ENCODE data around the gene VPS25.

Gene VPS25

DNA sequence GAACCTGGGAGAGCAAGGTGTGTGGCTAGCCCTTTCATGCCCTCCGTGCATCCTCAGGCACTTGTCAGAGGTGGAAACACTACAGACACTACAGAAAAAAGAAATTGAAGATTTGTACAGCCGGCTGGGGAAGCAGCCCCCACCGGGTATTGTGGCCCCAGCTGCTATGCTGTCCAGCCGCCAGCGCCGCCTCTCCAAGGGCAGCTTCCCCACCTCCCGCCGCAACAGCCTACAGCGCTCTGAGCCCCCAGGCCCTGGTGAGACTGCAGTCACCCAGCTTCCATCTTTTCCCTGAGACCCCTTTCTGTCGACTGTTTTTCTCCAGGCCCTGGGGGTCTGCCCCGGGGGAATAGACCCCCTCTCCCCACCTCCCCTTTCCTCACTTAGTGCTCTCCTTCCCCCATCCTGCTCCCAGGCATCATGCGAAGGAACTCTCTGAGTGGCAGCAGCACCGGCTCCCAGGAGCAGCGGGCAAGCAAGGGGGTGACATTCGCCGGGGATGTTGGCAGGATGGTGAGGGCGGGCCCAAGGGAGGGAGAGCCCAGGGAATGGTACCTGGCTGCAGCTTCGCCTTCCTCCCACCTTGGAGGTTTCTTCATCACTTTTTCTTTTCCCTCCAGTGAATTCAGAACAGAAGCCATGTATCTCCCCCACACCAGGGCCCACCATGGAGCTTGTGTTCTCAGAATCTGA lies 23.0 kb downstream of the VPS25 start:
- no peak for DNase-seq

DNA sequence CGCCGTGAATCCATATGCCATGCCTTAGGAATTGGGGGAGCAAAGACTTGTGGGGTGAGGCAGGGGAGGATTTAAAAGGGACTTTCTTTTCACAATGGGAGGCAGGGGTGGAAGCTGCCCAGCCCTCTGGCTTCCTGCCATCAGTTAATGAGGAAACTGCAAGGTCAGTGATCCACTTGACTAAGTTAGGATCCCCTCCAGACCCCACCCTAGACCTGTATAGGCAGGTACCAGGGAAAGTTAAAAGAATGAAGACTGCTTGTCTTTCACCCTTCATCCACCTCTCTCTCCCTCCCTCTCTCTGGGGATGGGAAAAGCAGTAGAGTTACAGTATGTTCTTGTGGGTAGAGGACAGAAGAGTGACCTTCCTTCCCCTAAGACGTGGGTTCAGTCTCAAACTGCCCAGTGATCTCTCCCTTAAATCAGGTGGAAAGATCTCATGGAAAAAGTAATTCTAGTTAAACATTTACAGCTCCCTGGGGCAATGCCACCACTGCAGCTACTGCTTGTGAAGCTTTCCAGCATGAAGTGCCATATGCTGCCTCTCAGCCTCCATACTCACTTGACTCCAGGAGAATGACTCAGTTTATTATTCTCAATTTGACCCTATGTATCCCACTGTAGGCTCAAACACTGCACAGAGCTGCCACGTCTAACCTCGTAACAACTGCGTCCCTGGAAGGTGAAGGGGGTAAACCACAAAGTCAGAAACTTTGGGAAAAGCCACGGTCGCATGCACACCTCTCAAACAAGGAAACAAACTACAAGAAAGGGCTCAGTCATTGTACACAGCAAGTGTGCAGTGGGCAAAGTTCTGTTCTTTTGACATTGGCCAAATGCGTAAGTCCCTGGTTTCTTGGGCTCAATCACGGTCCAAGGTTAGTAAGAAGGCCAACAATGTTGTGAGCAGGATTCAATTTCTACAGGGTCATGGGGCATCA lies 24.1 kb downstream of the VPS25 start:
- no peak for DNase-seq

DNA sequence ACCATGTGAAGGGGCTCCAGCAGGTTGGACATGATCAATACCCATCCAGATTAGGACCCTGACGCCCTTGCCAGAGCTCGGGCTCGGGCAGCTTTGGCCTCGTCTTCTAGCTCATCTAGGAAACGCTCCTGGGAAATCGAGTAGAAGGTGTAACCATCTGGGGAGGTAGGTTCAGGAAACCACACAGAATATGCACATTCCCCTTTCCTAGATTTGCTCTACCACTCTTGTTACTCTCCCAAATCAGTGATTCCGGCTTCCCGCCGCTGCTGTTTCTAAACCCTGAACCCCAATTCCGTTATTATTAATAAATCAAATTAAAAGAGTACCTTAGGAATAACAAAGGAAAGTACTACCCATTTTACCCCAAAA lies 24.7 kb downstream of the VPS25 start:
- DNase-seq: no peak

DNA sequence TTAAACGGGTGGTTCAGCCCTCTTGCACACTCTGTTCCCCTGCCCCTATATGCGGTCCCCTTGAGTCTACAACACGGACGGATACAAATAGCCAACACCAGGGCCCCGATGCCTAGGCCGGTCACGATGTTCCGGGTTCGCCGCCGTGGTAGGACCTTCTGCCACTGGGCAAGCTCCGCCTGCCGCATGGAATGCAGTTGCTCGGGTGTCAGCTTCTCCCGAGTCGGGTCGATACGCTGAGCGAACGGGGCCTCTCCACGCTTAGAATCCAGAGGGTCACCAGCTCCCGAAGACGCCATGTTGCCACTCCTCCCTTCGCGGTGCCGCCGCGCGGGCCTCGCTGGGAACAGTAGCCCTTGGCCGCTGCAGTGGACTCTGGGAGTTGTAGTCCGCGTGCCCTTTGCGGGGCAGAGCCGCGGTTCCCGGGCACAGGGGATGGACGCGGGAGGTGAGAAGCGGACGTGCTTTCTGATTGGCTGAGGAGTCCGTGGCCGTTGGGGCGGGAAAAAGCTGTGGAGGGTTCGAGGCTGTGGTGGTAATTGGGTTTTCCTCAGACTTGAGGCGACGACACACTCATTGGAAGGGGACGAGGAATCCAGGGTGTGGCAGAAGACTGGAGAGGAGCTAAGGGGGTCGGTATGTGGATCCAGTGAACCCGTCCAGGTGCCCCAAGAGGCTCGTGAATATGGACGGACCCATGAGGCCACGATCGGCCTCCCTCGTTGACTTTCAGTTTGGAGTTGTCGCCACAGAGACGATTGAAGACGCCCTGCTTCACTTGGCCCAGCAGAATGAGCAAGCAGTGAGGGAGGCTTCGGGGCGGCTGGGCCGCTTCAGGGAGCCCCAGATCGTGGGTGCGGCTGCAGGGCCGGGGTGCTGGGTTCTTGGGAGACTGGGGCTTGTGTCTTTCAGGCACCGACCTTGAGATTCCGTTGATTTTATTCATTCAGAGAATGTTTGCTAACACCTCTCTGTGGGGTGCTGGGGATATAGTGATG lies 25.4 kb downstream of the VPS25 start, which contains the start of the genes CNTD1 and COA3:
Gene CNTD1, plus strand, starts transcription at position 479 of the 998 bp plus-strand sequence. Its CDS starts 207 bp downstream, at position 686.
Gene COA3, minus strand, starts transcription at position 322 of the 998 bp plus-strand sequence. Its CDS starts 23 bp downstream, at position 299.
- peak; percentile 93 for DNase-seq

DNA sequence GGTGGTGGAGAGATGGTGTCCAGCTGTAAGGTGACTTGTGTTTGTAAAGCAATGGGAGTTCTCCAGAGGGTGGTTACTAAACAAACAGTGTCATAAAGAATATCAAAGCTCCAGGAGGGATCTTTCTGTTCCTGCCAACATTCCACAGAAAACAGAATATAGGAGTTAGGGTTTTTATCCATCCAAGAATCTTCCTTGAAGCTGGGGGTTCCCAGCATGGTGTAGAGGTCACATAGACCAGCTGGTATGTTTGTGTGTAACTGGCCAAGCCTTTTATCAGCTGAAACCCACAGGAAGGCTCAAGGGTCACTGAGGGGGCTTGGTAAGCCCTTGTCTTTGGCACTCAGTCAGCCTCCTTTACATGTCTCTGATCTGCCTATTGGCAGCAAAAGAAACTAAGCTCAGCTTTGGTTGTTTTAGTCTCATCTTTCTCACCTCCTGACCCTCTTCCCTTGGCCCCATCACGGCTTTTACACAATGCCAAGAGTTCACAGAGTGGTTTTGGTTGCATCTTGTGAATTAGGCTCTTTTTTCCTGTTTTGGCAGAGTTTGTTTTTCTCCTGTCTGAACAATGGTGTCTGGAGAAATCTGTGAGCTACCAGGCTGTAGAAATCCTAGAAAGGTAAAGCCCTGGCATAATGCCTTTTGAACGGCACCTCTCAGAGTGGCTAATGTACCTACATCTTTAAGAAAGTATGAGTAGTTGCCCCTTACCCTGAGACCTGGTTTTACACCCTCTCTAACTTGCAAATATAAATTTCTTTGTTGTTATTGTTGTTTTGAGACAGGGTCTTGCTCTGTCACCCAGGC lies 30.0 kb downstream of the VPS25 start:
- no peak for DNase-seq

DNA sequence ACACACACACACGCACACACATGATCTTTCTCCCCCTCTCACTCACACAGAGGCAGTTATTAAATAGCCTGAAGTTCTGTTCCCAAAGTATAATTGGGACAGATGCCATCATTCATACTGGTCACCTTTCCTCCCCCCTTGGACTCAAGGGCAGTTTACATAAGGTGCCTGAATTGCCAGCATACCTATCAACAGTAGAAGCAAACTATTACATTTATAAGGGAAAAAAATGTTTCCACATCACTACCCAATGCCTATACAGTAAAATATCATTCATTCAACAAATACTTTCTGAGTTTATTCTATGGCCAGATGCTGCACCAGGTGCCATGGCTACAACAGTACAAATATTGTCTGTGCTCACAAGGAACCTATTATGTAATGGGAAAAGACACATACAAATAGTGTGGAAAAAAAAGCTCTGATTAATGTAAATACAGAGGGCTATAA lies 31.7 kb downstream of the VPS25 start:
- no peak for DNase-seq

DNA sequence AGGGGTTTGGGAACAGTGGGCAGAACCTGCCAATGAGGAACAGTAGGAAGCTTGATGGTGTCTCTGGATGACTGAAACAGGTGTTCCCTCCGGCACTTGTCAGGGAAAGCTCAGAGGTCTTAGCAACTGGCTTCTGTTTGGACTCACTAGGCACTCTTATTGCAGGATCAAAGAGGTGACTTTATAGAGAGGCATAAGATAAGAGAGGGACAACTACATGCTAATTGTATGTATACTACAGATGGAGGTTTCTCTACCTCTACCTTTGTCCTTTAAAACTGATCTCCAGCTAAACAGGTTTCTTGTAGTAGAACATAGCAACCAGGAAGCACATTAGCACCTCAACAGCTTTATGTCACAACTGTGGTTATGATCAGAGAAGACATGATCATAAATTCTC lies 33.0 kb downstream of the VPS25 start:
- DNase-seq: no peak

DNA sequence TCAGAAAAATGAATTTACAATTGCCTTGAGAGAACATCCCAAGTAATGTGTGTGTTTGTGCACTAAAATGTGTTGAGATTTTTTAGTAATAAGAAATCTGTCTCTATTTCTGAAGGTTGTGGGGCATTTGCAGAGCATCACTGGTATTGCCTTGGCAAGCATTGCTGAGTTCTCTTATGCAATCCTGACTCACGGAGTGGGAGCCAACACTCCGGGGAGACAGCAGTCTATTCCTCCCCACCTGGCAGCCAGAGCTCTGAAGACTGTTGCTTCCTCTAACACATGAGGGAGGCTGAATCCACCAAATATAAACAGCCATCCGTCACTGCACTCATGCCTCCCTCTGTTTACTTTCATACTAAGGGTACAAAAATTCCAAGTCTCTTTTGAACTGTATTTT lies 36.0 kb downstream of the VPS25 start:
- DNase-seq: no peak

DNA sequence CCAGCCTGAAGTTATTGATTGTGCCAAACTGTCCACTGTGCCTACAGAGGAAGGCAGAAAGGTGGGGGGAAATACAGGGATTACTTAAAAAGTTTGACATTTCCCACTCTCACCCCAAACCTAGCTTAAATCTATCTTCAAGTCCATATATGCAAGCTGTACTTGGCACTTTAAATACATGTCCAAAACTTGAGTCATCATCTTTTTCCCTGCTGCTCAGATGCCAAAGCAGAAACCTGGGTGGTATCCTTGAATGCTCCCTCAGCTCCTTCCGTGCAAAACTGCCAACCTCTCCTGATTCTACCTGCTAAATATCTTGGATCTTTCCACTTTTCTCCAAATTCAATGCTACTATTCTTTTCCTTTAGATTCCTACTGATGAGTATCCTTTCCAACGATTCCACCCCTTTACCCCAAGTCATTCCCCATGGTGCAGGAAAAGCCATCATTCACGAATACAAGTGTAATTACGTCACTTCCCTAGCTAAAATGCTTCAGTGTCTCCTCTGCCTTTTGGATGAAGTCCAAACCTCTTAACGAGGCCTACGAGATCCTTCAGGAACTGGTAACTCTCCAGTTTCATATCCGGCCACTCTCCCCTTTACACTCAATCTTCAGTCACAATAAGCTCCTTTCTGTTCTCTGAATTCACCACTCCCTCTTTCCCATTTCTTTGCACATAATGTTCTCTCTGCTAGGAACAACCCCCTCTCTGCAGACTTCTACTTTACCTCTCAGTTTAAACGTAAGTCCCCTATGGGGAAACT lies 41.6 kb downstream of the VPS25 start:
- no peak for DNase-seq

DNA sequence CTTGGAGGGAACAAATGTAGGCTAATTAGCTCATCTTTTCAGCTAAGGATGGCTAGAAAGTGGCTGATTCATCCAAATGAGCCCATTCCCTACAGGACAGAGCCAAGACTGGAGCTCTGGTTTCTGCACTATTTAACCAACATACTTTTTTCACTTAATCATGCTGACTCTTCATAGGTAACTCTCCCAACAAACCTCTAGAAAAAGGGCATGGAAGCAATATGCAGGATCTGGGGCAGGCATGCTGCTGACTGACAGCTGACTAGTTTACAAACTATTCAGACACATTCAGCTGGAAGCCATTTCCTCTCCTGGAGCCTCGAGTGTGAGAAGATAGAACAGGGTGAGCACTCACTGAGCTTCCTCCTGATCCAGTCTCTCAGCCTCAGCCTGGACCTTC lies 44.6 kb downstream of the VPS25 start:
- DNase-seq: no peak

DNA sequence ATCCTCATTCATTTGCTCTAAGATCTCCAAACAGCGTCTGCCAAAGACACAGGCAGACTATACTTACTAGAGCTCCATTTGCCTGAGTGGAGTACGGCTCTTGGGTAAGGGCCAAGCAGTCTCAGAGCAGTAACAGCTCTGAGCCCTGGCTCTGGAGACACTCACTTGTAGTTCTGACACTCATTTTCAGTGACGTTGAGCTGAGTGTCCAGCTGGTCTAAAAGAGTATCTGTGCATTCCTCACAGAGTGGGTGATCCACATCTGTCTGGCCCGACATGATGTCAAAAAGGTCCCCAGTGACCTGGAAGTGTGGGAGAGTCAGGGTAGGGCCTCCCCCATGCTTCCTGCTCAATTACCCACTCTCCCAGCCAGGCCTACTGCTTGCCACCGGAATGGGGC lies 45.1 kb downstream of the VPS25 start:
- no peak for DNase-seq

DNA sequence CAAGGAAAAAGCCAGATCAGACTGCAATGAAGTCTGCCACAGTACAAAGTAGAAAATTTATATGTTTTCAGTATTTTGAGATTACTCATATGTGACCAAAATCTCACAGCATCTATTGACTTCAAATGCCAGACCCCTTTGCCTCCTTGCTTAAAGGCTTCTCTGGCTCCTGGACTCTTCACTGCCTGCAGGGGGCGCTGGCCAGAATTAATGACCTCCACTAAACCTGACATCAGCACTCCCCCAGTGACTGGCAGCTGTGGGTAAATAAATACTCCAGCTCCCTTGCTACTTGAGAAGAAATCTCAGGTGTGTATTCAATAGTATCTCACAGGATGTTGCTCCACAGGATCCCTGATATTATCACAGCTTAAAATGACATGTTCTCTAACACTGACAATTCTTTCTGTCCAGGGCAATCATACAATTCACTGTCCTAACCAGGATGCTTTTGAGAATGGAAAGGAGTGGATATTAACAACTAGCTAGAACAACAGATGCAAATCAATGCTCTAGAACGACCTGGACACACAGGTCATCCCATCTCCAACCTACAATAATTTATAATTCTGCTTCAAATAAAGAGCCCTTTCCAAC lies 46.8 kb downstream of the VPS25 start:
- DNase-seq: peak; percentile 76

DNA sequence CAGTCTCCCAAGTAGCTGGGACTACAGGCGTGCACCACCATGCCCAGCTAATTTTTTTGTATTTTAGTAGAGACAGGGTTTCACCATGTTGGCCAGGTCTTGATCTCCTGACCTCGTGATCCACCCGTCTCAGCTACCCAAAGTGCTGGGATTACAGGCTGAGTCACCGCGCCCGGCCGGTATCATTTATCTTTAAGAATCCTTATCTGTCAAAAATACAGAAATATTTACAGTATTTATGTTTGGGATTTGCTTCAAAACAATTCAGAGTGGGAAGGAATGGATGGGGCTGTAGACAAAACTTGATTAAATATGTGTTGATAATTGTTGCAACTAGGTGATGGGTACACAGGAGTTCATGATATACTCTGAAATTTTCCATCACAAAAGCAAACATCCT lies 47.9 kb downstream of the VPS25 start:
- DNase-seq: no peak

DNA sequence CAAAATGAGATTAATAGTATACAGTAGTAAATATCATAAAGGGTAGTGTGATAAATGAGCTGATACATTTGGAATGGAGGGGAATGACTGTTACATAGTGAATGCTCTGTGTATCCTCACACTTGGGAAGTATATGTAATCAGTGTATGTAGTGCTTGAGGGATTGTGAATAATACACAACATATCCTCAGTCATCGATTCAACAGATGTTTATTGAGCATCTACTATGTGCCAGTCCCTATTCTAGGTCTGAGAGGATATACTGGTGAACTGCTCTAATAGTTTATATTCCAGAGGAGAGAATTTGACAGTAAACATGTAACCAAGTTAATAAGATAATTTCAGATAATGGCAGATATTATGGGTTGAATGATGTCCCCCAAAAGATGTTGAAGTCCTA lies 54.2 kb downstream of the VPS25 start:
- no peak for DNase-seq
